ENCODE results near the gene NIPSNAP2.

- no peak for TF ChIP-seq SP1 (IDR thresholded peaks at IDR 0.05)
- TF ChIP-seq FOXM1 (IDR thresholded peaks at IDR 0.05; ENCODE audit: borderline replicate concordance): no peak
- TF ChIP-seq NFRKB (IDR thresholded peaks at IDR 0.05): no peak
- TF ChIP-seq TARDBP (IDR thresholded peaks at IDR 0.05): no peak
- no peak for TF ChIP-seq FOXA1 (IDR thresholded peaks at IDR 0.05)
- TF ChIP-seq HDGF (IDR thresholded peaks at IDR 0.05; ENCODE audit: borderline replicate concordance): no peak
- no peak for TF ChIP-seq ELF4 (IDR thresholded peaks at IDR 0.05)
- TF ChIP-seq LEF1 (IDR thresholded peaks at IDR 0.05; ENCODE audit: borderline replicate concordance): no peak
- no peak for TF ChIP-seq ARNT (IDR thresholded peaks at IDR 0.05)
- no peak for TF ChIP-seq BHLHE40 (IDR thresholded peaks at IDR 0.05; ENCODE audit: borderline replicate concordance)
These were observed 6.6 kb downstream of the NIPSNAP2 start for GRCh38 chr7:55970978-55971377.
